Activated naive CD8-positive, alpha-beta T cell (primary cell): ENCODE results near the gene VCAM1.
"Not testable (repeated sequence)": the region's sequence is repeated elsewhere in the genome, so short reads cannot be mapped to it uniquely, and the experiment has no call there.

Experiments used
- H3K27ac Mint-ChIP-seq: one replicate; pipeline ENCODE4 v1.8.0; 2021; ENCODE audit warnings: mixed read lengths
- H3K27me3 Mint-ChIP-seq: one replicate; pipeline ENCODE4 v1.8.0; 2021; ENCODE audit warnings: mixed read lengths
- H3K36me3 Mint-ChIP-seq: one replicate; pipeline ENCODE4 v1.8.0; 2021; ENCODE audit warnings: mixed read lengths
- H3K4me1 Mint-ChIP-seq: one replicate; pipeline ENCODE4 v1.8.0; 2021; ENCODE audit warnings: low read depth, mixed read lengths
- H3K4me3 Mint-ChIP-seq: one replicate; pipeline ENCODE4 v1.8.0; 2021; ENCODE audit warnings: mild to moderate bottlenecking, mixed read lengths
- H3K9me3 Mint-ChIP-seq: one replicate; pipeline ENCODE4 v1.8.0; 2021; ENCODE audit warnings: low read depth, mixed read lengths

VCAM1 gene, protein sequence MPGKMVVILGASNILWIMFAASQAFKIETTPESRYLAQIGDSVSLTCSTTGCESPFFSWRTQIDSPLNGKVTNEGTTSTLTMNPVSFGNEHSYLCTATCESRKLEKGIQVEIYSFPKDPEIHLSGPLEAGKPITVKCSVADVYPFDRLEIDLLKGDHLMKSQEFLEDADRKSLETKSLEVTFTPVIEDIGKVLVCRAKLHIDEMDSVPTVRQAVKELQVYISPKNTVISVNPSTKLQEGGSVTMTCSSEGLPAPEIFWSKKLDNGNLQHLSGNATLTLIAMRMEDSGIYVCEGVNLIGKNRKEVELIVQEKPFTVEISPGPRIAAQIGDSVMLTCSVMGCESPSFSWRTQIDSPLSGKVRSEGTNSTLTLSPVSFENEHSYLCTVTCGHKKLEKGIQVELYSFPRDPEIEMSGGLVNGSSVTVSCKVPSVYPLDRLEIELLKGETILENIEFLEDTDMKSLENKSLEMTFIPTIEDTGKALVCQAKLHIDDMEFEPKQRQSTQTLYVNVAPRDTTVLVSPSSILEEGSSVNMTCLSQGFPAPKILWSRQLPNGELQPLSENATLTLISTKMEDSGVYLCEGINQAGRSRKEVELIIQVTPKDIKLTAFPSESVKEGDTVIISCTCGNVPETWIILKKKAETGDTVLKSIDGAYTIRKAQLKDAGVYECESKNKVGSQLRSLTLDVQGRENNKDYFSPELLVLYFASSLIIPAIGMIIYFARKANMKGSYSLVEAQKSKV

DNA sequence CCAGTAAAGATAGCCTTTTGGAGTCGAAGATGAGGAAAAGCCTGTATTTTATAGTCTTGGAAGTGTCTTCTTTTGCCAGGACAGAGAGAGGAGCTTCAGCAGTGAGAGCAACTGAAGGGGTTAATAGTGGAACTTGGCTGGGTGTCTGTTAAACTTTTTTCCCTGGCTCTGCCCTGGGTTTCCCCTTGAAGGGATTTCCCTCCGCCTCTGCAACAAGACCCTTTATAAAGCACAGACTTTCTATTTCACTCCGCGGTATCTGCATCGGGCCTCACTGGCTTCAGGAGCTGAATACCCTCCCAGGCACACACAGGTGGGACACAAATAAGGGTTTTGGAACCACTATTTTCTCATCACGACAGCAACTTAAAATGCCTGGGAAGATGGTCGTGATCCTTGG lies at the start of gene VCAM1:
VCAM1 (plus strand) TSS at position 253 of the 400 bp plus-strand sequence; CDS start at position 372, 119 bp downstream.
- Mint-ChIP-seq H3K9me3 (no peaks in the 10 kb centered on the region), H3K36me3 (no peaks in the 10 kb centered on the region), H3K4me3 (no peak within 1 kb of the TSS), H3K4me1 (peaks cover 6% of the 10 kb centered on the region), H3K27me3 (peaks cover 11% of the 10 kb centered on the region), H3K27ac (no peak within 1 kb of the TSS)

- H3K27ac Mint-ChIP-seq = no peak overlapping the region
- peaks cover 8% of the 10 kb centered on the region for H3K9me3 Mint-ChIP-seq
- H3K27me3 Mint-ChIP-seq = peaks cover 2% of the 10 kb centered on the region
- peaks cover 3% of the 10 kb centered on the region for H3K36me3 Mint-ChIP-seq
- no peaks in the 10 kb centered on the region for H3K4me1 Mint-ChIP-seq
- H3K4me3 Mint-ChIP-seq = no peak overlapping the region
Observed at GRCh38 chr1:100670083-100670482, 49.5 kb upstream of the VCAM1 start.

DNA sequence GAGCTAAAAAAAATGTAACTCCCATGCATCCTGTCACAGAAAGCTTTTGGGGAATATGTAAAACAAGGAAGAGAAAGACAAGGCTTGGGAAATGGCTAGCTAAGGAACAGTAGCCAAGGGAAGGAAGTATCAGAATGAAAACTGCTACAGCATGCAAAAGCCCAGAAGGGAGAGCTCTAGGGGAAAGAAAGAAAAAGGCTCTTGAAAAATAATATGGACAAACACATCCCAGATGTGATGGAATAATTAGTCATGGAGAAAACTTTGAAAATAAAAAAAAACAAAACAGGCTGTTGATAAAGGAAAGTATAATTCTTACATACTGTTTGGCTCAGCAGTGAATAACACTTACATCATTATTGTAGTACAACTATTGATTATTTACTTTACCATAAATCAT lies 47.9 kb upstream of the VCAM1 start:
- H3K36me3 Mint-ChIP-seq = peaks cover 3% of the 10 kb centered on the region
- peaks cover 8% of the 10 kb centered on the region for H3K9me3 Mint-ChIP-seq
- no peak overlapping the region for H3K27ac Mint-ChIP-seq
- H3K4me1 Mint-ChIP-seq = no peaks in the 10 kb centered on the region
- H3K4me3 Mint-ChIP-seq = no peak overlapping the region
- peaks cover 2% of the 10 kb centered on the region for H3K27me3 Mint-ChIP-seq

GRCh38 chr1:100683448-100684349 lies 35.8 kb upstream of the VCAM1 start:
- Mint-ChIP-seq H3K36me3 (no peaks in the 10 kb centered on the region), H3K4me3 (no peak overlapping the region), H3K9me3 (peaks cover 4% of the 10 kb centered on the region), H3K4me1 (no peaks in the 10 kb centered on the region), H3K27ac (no peak overlapping the region), H3K27me3 (no peaks in the 10 kb centered on the region)

- Mint-ChIP-seq H3K9me3 (peaks cover 21% of the 10 kb centered on the region), H3K4me1 (no peaks in the 10 kb centered on the region), H3K4me3 (no peak overlapping the region), H3K36me3 (peaks cover 1% of the 10 kb centered on the region), H3K27me3 (peaks cover 17% of the 10 kb centered on the region), H3K27ac (no peak overlapping the region)
Observed at GRCh38 chr1:100699744-100700143, 19.8 kb upstream of the VCAM1 start.

DNA sequence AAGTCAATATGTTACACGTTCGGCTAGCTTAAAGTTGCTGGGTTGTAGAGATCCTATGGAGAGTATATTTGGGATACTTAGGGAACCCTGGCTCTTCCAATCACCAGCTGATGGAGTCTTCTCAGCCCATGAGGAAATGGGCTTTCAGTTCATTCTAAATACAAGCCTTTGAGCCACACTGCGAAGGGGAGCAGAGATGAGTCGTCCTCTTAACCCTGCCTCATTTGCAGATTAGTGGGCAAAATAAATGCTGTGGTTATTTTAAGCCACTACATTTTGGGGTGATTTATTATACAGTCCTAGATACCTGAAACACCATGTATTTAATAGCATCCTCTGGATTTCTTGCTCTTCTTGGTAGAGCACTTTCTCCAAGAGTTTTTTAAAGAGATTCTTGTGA lies 19.0 kb upstream of the VCAM1 start:
- H3K4me3 Mint-ChIP-seq = no peak overlapping the region
- H3K9me3 Mint-ChIP-seq = peaks cover 15% of the 10 kb centered on the region
- no peaks in the 10 kb centered on the region for H3K4me1 Mint-ChIP-seq
- no peak overlapping the region for H3K27ac Mint-ChIP-seq
- peaks cover 17% of the 10 kb centered on the region for H3K27me3 Mint-ChIP-seq
- H3K36me3 Mint-ChIP-seq = no peaks in the 10 kb centered on the region

GRCh38 chr1:100703052-100703451 lies 16.5 kb upstream of the VCAM1 start:
- Mint-ChIP-seq H3K27me3 (peaks cover 12% of the 10 kb centered on the region), H3K9me3 (peaks cover 8% of the 10 kb centered on the region), H3K4me1 (no peaks in the 10 kb centered on the region), H3K4me3 (no peak overlapping the region), H3K36me3 (no peaks in the 10 kb centered on the region), H3K27ac (no peak overlapping the region)

DNA sequence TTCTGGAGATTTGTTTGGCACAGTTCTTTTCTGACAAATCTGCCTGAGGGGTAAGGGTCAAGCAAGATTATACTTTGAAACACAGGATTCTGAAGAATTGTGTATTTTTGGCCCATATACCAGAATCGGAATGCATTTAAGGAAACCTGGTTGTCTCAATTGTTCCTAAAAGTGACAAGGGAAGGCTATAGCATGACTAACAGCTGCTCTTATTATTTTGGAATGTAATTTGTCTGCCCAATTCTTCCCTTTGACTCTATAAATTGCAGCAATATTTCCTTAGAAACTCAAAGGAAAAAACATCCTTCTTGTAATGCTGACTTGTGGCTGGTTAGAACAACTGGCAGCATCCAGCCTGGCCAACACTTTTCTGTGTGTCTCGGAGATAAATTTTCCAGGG lies 15.8 kb upstream of the VCAM1 start:
- no peaks in the 10 kb centered on the region for H3K36me3 Mint-ChIP-seq
- peaks cover 11% of the 10 kb centered on the region for H3K27me3 Mint-ChIP-seq
- H3K9me3 Mint-ChIP-seq = peaks cover 8% of the 10 kb centered on the region
- H3K4me1 Mint-ChIP-seq = peaks cover 4% of the 10 kb centered on the region
- no peak overlapping the region for H3K27ac Mint-ChIP-seq
- H3K4me3 Mint-ChIP-seq = no peak overlapping the region

- Mint-ChIP-seq H3K27me3 (peaks cover 4% of the 10 kb centered on the region), H3K9me3 (peaks cover 2% of the 10 kb centered on the region), H3K4me1 (peaks cover 6% of the 10 kb centered on the region), H3K27ac (no peak overlapping the region), H3K36me3 (no peaks in the 10 kb centered on the region), H3K4me3 (no peak overlapping the region)
Observed at GRCh38 chr1:100704473-100704872, 15.1 kb upstream of the VCAM1 start.

GRCh38 chr1:100706296-100706695 lies 13.2 kb upstream of the VCAM1 start:
- peaks cover 8% of the 10 kb centered on the region for H3K27me3 Mint-ChIP-seq
- no peaks in the 10 kb centered on the region for H3K36me3 Mint-ChIP-seq
- H3K27ac Mint-ChIP-seq = no peak overlapping the region
- H3K9me3 Mint-ChIP-seq = no peaks in the 10 kb centered on the region
- no peak overlapping the region for H3K4me3 Mint-ChIP-seq
- peaks cover 6% of the 10 kb centered on the region for H3K4me1 Mint-ChIP-seq

- Mint-ChIP-seq H3K27ac (no peak overlapping the region), H3K36me3 (no peaks in the 10 kb centered on the region), H3K4me3 (no peak overlapping the region)
Observed at GRCh38 chr1:100706856-100707255, 12.7 kb upstream of the VCAM1 start.

GRCh38 chr1:100708476-100709062 lies 11.0 kb upstream of the VCAM1 start:
- no peaks in the 10 kb centered on the region for H3K9me3 Mint-ChIP-seq
- peaks cover 4% of the 10 kb centered on the region for H3K27me3 Mint-ChIP-seq
- H3K27ac Mint-ChIP-seq = no peak overlapping the region
- peaks cover 22% of the 10 kb centered on the region for H3K4me1 Mint-ChIP-seq
- no peaks in the 10 kb centered on the region for H3K36me3 Mint-ChIP-seq
- H3K4me3 Mint-ChIP-seq = no peak overlapping the region

More at GRCh38 chr1:100706856-100707255, 12.7 kb upstream of the VCAM1 start:
- Mint-ChIP-seq H3K27me3 (peaks cover 6% of the 10 kb centered on the region), H3K4me1 (peaks cover 6% of the 10 kb centered on the region), H3K9me3 (no peaks in the 10 kb centered on the region)

GRCh38 chr1:100710906-100711682 lies 8.4 kb upstream of the VCAM1 start:
- Mint-ChIP-seq H3K4me3 (no peak overlapping the region), H3K27me3 (peaks cover 4% of the 10 kb centered on the region), H3K4me1 (peaks cover 32% of the 10 kb centered on the region), H3K9me3 (no peaks in the 10 kb centered on the region), H3K36me3 (no peaks in the 10 kb centered on the region), H3K27ac (no peak overlapping the region)

DNA sequence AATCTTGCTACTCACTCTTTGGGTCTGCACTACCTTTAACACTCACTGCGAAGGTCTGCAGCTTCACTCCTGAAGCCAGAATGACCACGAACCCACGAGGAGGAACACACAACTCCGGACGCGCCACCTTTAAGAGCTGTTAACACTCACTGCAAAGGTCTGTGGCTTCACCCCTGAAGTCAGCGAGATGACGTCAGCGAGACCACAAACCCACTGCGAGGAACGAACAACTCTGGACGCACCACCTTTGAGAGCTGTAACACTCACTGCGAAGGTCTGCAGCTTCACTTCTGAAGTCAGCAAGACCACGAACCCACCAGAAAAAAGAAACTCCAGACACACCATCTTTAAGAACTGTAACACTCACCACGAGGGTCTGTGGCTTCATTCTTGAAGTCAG lies 6.5 kb upstream of the VCAM1 start:
- H3K27me3 Mint-ChIP-seq, H3K36me3 Mint-ChIP-seq, H3K9me3 Mint-ChIP-seq: not testable (repeated sequence)
- peaks cover 32% of the 10 kb centered on the region for H3K4me1 Mint-ChIP-seq
- H3K4me3 Mint-ChIP-seq = peak overlapping the region; percentile 64
- peak overlapping the region; percentile 61 for H3K27ac Mint-ChIP-seq
